GM19193 (cell line): ENCODE measurements around the gene NGEF.

Experiments
- POLR2A ChIP-seq: IDR thresholded peaks from 4 replicates; pipeline ENCODE4 v1.6.1; 2011; ENCODE audit not compliant: insufficient read depth, insufficient read length; ENCODE audit errors: extremely low read depth

Gene NGEF

GRCh38 chr2:233034091-233034882 lies 21.2 kb upstream of the NGEF start:
- no peak for TF ChIP-seq POLR2A

- TF ChIP-seq POLR2A: no peak
Measured at GRCh38 chr2:233033672-233034071, 20.6 kb upstream of the NGEF start.

GRCh38 chr2:233032551-233033320 lies 19.7 kb upstream of the NGEF start, which contains the start of gene NEU2:
TSS of gene NEU2 (plus strand) at chr2:233032672. CDS start at chr2:233032672, 0 bp downstream.
- TF ChIP-seq POLR2A: no peak

- TF ChIP-seq POLR2A: no peak
Measured at GRCh38 chr2:233031556-233032500, 18.8 kb upstream of the NGEF start.

GRCh38 chr2:233029321-233029720 lies 16.3 kb upstream of the NGEF start:
- TF ChIP-seq POLR2A: no peak

GRCh38 chr2:233026198-233026813 lies 13.2 kb upstream of the NGEF start:
- no peak for TF ChIP-seq POLR2A

- no peak for TF ChIP-seq POLR2A
Measured at GRCh38 chr2:233025706-233026105, 12.7 kb upstream of the NGEF start.

- TF ChIP-seq POLR2A: no peak
Measured at GRCh38 chr2:233023761-233024410, 10.8 kb upstream of the NGEF start.

GRCh38 chr2:233023007-233023760 lies 10.1 kb upstream of the NGEF start:
- no peak for TF ChIP-seq POLR2A

GRCh38 chr2:233022561-233022960 lies 9.5 kb upstream of the NGEF start:
- no peak for TF ChIP-seq POLR2A

- no peak for TF ChIP-seq POLR2A
Measured at GRCh38 chr2:233021771-233022170, 8.7 kb upstream of the NGEF start.

- no peak for TF ChIP-seq POLR2A
Measured at GRCh38 chr2:233020454-233020853, 7.4 kb upstream of the NGEF start.

GRCh38 chr2:233017947-233018346 lies 4.9 kb upstream of the NGEF start:
- TF ChIP-seq POLR2A: no peak
